HEK293 (cell line): ENCODE data around the gene RTKN.

Experiments
- EGR2 ChIP-seq: fragments of 450-650 bp; formaldehyde crosslinking; IDR thresholded peaks from 2 replicates; pipeline ENCODE4 v1.5.1; 2016; ENCODE audit warnings: low read depth, missing biosample characterization, missing genetic modification characterization
- ELK4 ChIP-seq: IDR thresholded peaks from 2 replicates; pipeline ENCODE4 v1.6.1; 2011; ENCODE audit warnings: mild to moderate bottlenecking, low read depth, low read length, borderline replicate concordance
- GLIS2 ChIP-seq: fragments of 450-650 bp; formaldehyde crosslinking; IDR thresholded peaks from 2 replicates; pipeline ENCODE4 v1.5.1; 2016; ENCODE audit warnings: missing biosample characterization, missing genetic modification characterization
- HOXC10 ChIP-seq: sonication (generic); formaldehyde crosslinking; IDR thresholded peaks from 2 replicates; pipeline ENCODE4 v1.8.1; 2023; ENCODE audit warnings: mild to moderate bottlenecking, missing genetic modification reagents
- HOXD13 ChIP-seq: sonication (generic); formaldehyde crosslinking; IDR thresholded peaks from 2 replicates; pipeline ENCODE4 v1.8.0; 2022; ENCODE audit warnings: missing genetic modification reagents, borderline replicate concordance
- KLF8 ChIP-seq: fragments of 450-650 bp; formaldehyde crosslinking; IDR thresholded peaks from 2 replicates; pipeline ENCODE4 v1.5.1; 2016; ENCODE audit warnings: missing biosample characterization, missing genetic modification characterization
- PRDM2 ChIP-seq: fragments of 450-650 bp; formaldehyde crosslinking; IDR thresholded peaks from 2 replicates; pipeline ENCODE4 v1.5.1; 2016; ENCODE audit warnings: missing biosample characterization, missing genetic modification characterization, borderline replicate concordance
- REPIN1 ChIP-seq: fragments of 450-650 bp; formaldehyde crosslinking; IDR thresholded peaks from 2 replicates; pipeline ENCODE4 v1.5.1; 2017; ENCODE audit warnings: missing biosample characterization, missing genetic modification characterization, low read depth
- REST ChIP-seq: fragments of 450-650 bp; formaldehyde crosslinking; IDR thresholded peaks from 2 replicates; pipeline ENCODE4 v1.5.1; 2016; ENCODE audit warnings: missing biosample characterization, missing genetic modification characterization
- SALL2 ChIP-seq: fragments of 450-650 bp; formaldehyde crosslinking; IDR thresholded peaks from 2 replicates; pipeline ENCODE4 v1.5.0; 2017; ENCODE audit warnings: missing biosample characterization, mild to moderate bottlenecking, missing genetic modification characterization, borderline replicate concordance
- TSHZ1 ChIP-seq: fragments of 450-650 bp; formaldehyde crosslinking; IDR thresholded peaks from 2 replicates; pipeline ENCODE4 v1.5.1; 2016; ENCODE audit warnings: missing biosample characterization, missing genetic modification characterization, borderline replicate concordance
- ZBTB26 ChIP-seq: fragments of 450-650 bp; formaldehyde crosslinking; optimal IDR thresholded peaks from 2 replicates; pipeline ENCODE3; 2016; ENCODE audit warnings: missing biosample characterization, mild to moderate bottlenecking, missing genetic modification characterization
- ZNF16 ChIP-seq: fragments of 450-650 bp; formaldehyde crosslinking; IDR thresholded peaks from 2 replicates; pipeline ENCODE4 v1.5.1; 2016; ENCODE audit warnings: low read depth, missing biosample characterization, missing genetic modification characterization
- ZNF473 ChIP-seq: fragments of 450-650 bp; formaldehyde crosslinking; IDR thresholded peaks from 2 replicates; pipeline ENCODE4 v1.5.1; 2017; ENCODE audit warnings: missing biosample characterization, missing genetic modification characterization
- ZNF558 ChIP-seq: fragments of 450-650 bp; formaldehyde crosslinking; IDR thresholded peaks from 2 replicates; pipeline ENCODE4 v1.5.1; 2016; ENCODE audit warnings: missing biosample characterization, missing genetic modification characterization
- ZNF629 ChIP-seq: fragments of 450-650 bp; formaldehyde crosslinking; IDR thresholded peaks from 2 replicates; pipeline ENCODE4 v1.5.1; 2017; ENCODE audit warnings: missing biosample characterization, missing genetic modification characterization
- ZNF677 ChIP-seq: fragments of 450-650 bp; IDR thresholded peaks from 2 replicates; pipeline ENCODE4 v1.5.0; 2018; ENCODE audit warnings: missing biosample characterization, mild to moderate bottlenecking, missing genetic modification characterization, moderate library complexity
- ZNF792 ChIP-seq: fragments of 450-650 bp; formaldehyde crosslinking; IDR thresholded peaks from 2 replicates; pipeline ENCODE4 v1.5.1; 2016; ENCODE audit warnings: missing biosample characterization, missing genetic modification characterization
- ZSCAN30 ChIP-seq: fragments of 450-650 bp; IDR thresholded peaks from 2 replicates; pipeline ENCODE4 v1.5.1; 2018; ENCODE audit warnings: missing biosample characterization, mild to moderate bottlenecking, missing genetic modification characterization, moderate library complexity
- ZSCAN5A ChIP-seq: fragments of 450-650 bp; formaldehyde crosslinking; IDR thresholded peaks from 2 replicates; pipeline ENCODE4 v1.5.1; 2016; ENCODE audit warnings: missing biosample characterization, missing genetic modification characterization
- ZXDB ChIP-seq: fragments of 450-650 bp; formaldehyde crosslinking; IDR thresholded peaks from 2 replicates; pipeline ENCODE4 v1.5.1; 2016; ENCODE audit warnings: missing biosample characterization, missing genetic modification characterization

Gene RTKN

GRCh38 chr2:74457549-74458131, 15.9 kb upstream of the RTKN start (continued):
- TF ChIP-seq PRDM2 (tag by site-specific recombination) (no peak), TSHZ1 (tag by site-specific recombination) (0 out of 2 replicates have a peak, but pooled peaks have one; percentile 33), ZSCAN5A (tag by site-specific recombination) (no peak; the same call in 1 of the 2 replicates), REST (tag by site-specific recombination) (0 out of 2 replicates have a peak, but pooled peaks have one; percentile 15), ZNF677 (no peak), ZBTB26 (tag by site-specific recombination) (peak; percentile 70), EGR2 (peak; percentile 30), ZXDB (tag by site-specific recombination) (peak; percentile 72), ZSCAN30 (tag by site-specific recombination) (peak; percentile 46; the same call in 1 of the 2 replicates), REPIN1 (tag by site-specific recombination) (no peak), ZNF558 (tag by site-specific recombination) (no peak), HOXC10 (CRISPR knock-in tag) (no peak), KLF8 (tag by site-specific recombination) (peak; percentile 56; the same call in 1 of the 2 replicates), ZNF792 (tag by site-specific recombination) (no peak), SALL2 (tag by site-specific recombination) (no peak), ZNF473 (tag by site-specific recombination) (no peak), ELK4 (no peak), GLIS2 (peak; percentile 89), HOXD13 (no peak), ZNF629 (tag by site-specific recombination) (peak; percentile 94; the same call in 1 of the 2 replicates), ZNF16 (tag by site-specific recombination) (no peak)
